ENCODE results near the gene ADAMTSL1. TPM values are rescaled to one million over a fixed set of nuclear protein-coding genes. Genes with fewer than 3 reads are reported as not detected.

The ADAMTSL1 gene
- total and polyA plus RNA-seq, 2 of the 8 experiments (the other 6 are each of a cell fraction or from before 2014, with no cell fraction given): 0.84 to 1.1 TPM

DNA sequence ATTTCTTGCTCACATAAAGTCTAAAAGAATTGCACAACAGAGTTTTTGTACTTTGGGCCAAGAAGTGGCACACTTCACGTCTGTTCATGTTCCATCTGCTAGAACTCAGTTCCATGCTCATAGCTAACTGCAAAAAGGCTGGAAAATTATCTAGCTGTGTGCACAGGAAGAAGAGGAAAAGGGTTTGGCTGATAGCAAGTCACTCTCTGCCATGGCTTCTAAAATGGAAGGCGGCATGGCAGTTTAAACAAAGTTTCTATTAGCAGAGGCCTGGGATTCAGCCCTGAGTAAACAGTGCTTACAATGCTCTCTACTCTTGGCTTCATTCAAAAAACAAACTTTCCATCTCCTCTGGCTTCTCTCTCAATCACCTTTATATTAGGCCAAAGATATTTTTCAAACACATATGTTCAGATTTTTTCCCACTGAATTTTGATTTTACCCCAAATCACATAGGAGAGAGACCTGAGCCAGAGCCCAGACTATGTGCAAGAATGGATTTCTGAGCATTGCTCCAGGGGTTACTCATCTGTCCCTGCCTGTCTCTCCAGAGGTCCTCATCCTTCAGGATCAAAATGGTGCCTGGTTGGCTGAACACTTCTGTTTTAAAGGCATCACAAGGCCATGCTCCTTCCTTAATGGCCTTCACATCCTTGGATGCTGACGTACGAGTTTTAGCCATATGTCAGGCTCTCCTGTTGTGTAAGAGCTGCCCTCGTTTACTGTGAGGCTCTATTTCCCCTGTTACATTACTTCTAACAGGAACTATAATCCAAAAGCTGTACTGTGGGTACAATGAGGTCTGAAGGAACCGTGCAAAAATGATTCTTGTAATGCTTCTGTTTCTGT lies 332.5 kb downstream of the ADAMTSL1 start (continued):
- no peak for TF ChIP-seq RAD21 (IDR thresholded peaks at IDR 0.05 in 1 of 2, conservative IDR thresholded peaks at IDR 0.05 in 1 of 2; ENCODE audit: low read depth in 2 of 2, low read length in 2 of 2)
- TF ChIP-seq, protein P1, sequence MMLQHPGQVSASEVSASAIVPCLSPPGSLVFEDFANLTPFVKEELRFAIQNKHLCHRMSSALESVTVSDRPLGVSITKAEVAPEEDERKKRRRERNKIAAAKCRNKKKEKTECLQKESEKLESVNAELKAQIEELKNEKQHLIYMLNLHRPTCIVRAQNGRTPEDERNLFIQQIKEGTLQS (IDR thresholded peaks at IDR 0.05; ENCODE audit: insufficient read depth, low read depth, low read length): no peak

Data from H1 (cell line).